ENCODE results near the gene XRCC3.

Gene XRCC3

DNA sequence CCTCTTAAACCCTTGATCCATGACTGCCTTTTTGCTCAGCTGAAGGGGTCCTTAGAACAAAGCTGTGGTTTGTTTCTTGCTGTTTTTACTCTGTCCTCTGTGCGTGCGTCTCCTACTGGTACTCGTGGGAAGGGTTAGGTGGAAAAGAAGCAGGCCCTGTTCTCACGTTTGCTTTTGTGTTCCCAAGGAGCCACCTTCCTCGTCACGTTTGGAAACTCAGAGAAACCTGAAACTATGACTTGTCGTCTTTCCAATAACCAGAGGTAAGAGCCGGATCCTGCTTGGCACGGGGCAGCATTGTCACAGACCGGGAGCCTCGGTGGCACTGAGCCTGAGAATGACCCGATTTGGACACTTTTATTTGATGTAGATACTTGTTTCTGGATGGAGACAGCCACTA is 13.5 kb upstream of the XRCC3 start (continued):
- no peak for TF ChIP-seq KLF16 (tag by site-specific recombination; IDR thresholded peaks at IDR 0.05)
- no peak for TF ChIP-seq ZNF623 (tag by site-specific recombination; IDR thresholded peaks at IDR 0.05)
- TF ChIP-seq, protein P1, sequence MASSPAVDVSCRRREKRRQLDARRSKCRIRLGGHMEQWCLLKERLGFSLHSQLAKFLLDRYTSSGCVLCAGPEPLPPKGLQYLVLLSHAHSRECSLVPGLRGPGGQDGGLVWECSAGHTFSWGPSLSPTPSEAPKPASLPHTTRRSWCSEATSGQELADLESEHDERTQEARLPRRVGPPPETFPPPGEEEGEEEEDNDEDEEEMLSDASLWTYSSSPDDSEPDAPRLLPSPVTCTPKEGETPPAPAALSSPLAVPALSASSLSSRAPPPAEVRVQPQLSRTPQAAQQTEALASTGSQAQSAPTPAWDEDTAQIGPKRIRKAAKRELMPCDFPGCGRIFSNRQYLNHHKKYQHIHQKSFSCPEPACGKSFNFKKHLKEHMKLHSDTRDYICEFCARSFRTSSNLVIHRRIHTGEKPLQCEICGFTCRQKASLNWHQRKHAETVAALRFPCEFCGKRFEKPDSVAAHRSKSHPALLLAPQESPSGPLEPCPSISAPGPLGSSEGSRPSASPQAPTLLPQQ (tag by site-specific recombination; IDR thresholded peaks at IDR 0.05) = no peak

DNA sequence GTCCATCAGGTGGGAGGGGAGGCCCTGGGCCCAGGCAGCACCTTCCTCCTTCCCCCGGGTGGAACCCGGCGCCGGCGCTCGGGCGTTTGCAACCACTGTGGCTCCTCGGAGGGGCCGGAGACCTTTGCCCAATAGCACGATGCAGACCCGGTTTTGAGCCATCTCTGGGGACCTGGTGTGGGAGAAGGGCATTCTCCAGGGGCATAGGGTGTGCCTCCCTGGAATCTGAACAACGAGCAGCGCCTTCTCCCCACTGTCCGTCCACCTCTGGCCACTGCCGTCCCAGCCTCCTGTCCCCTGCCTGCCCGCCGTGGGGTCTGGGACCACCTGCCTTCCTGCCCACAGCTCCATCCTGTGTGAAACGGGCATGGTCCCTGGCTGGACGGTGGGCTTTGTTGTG is 12.9 kb upstream of the XRCC3 start:
- H3K4me3 ChIP-seq (ENCODE audit: low read depth, low read length) = no peak overlapping the region
- H3K4me1 ChIP-seq (ENCODE audit: control insufficient read depth, insufficient read depth, low read length) = no peaks in the 10 kb centered on the region
- H3K36me3 ChIP-seq (ENCODE audit: control insufficient read depth in 2 of 2, insufficient read depth in 1 of 2, low read length in 2 of 2) = peaks cover 0 to 60% of the 10 kb centered on the region in 2 experiments; a peak in 2 of 3 replicates
- CTCF ChIA-PET = no interaction called here
- TF ChIP-seq HOXC10 (CRISPR knock-in tag; IDR thresholded peaks at IDR 0.05) (no peak), ZNF37A (tag by site-specific recombination; IDR thresholded peaks at IDR 0.05) (no peak), ZNF354C (tag by site-specific recombination; IDR thresholded peaks at IDR 0.05; ENCODE audit: borderline replicate concordance, low read depth) (no peak), ZNF660 (tag by site-specific recombination; IDR thresholded peaks at IDR 0.05) (no peak), ZNF274 (IDR thresholded peaks at IDR 0.05; ENCODE audit: low read length) (no peak), ZNF274 (tag by site-specific recombination; IDR thresholded peaks at IDR 0.05; ENCODE audit: borderline replicate concordance) (no peak), GLIS1 (tag by site-specific recombination; IDR thresholded peaks at IDR 0.05) (no peak), GFI1B (tag by site-specific recombination; IDR thresholded peaks at IDR 0.05) (no peak)
- TF ChIP-seq, protein P2, sequence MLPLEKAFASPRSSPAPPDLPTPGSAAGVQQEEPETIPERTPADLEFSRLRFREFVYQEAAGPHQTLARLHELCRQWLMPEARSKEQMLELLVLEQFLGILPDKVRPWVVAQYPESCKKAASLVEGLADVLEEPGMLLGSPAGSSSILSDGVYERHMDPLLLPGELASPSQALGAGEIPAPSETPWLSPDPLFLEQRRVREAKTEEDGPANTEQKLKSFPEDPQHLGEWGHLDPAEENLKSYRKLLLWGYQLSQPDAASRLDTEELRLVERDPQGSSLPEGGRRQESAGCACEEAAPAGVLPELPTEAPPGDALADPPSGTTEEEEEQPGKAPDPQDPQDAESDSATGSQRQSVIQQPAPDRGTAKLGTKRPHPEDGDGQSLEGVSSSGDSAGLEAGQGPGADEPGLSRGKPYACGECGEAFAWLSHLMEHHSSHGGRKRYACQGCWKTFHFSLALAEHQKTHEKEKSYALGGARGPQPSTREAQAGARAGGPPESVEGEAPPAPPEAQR (tag by site-specific recombination; IDR thresholded peaks at IDR 0.05) = no peak
- TF ChIP-seq, protein P3, sequence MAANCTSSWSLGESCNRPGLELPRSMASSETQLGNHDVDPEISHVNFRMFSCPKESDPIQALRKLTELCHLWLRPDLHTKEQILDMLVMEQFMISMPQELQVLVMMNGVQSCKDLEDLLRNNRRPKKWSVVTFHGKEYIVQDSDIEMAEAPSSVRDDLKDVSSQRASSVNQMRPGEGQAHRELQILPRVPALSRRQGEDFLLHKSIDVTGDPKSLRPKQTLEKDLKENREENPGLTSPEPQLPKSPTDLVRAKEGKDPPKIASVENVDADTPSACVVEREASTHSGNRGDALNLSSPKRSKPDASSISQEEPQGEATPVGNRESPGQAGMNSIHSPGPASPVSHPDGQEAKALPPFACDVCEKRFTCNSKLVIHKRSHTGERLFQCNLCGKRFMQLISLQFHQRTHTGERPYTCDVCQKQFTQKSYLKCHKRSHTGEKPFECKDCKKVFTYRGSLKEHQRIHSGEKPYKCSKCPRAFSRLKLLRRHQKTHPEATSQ (tag by site-specific recombination; IDR thresholded peaks at IDR 0.05) = no peak
- POLR2A ChIA-PET = no interaction called here
- no peak overlapping the region for H3K27ac ChIP-seq (ENCODE audit: extremely low read depth, low read depth, low read length)
- H3K9me3 ChIP-seq (ENCODE audit: control insufficient read depth, insufficient read depth, low read depth, low read length) = no peaks in the 10 kb centered on the region

DNA sequence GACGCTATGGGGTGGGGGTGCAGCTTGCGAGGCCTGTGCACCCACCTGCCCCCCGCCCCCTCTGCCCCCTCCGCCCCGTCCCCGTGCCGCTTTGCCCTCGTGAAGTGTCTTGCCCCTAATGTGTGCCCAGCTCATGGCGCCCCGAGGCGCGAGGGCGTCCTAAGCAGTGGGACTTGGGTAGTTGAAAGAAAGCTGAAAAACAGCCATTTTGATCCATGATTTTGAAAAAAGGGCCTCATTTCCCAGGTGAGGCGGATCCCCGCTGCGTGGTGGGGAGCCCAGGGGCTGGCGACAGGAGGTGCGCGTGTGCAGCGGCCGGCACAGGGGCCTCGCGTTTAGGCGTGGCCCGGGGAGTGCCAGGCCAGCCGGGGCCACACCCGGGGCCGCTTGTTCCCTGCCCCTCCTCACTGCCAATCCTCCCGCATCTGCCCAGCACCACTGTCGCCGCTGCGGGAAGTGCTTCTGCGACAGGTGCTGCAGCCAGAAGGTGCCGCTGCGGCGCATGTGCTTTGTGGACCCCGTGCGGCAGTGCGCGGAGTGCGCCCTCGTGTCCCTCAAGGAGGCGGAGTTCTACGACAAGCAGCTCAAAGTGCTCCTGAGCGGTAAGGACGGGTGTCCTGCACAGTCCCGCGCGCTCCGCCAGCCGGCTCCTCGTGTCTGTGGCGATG is 12.2 kb upstream of the XRCC3 start:
- ChIA-PET CTCF (no interaction called here), POLR2A (interaction anchor here (0.5 kb wide), 1 partner anchor 792 kb away, joined by 3 read pairs; no protein-coding TSS in a partner anchor)
- Histone ChIP-seq H3K27ac (ENCODE audit: extremely low read depth, low read depth, low read length) (no peak overlapping the region), H3K9me3 (ENCODE audit: control insufficient read depth, insufficient read depth, low read depth, low read length) (no peaks in the 10 kb centered on the region), H3K4me3 (ENCODE audit: low read depth, low read length) (no peak overlapping the region), H3K4me1 (ENCODE audit: control insufficient read depth, insufficient read depth, low read length) (no peaks in the 10 kb centered on the region), H3K36me3 (ENCODE audit: control insufficient read depth in 2 of 2, insufficient read depth in 1 of 2, low read length in 2 of 2) (peaks cover 0 to 53% of the 10 kb centered on the region in 2 experiments; a peak in 2 of 3 replicates)
- peak; percentile 46; the same call in 1 of the 2 replicates for TF ChIP-seq SCRT2 (tag by site-specific recombination; IDR thresholded peaks at IDR 0.05)
- TF ChIP-seq, protein P4, sequence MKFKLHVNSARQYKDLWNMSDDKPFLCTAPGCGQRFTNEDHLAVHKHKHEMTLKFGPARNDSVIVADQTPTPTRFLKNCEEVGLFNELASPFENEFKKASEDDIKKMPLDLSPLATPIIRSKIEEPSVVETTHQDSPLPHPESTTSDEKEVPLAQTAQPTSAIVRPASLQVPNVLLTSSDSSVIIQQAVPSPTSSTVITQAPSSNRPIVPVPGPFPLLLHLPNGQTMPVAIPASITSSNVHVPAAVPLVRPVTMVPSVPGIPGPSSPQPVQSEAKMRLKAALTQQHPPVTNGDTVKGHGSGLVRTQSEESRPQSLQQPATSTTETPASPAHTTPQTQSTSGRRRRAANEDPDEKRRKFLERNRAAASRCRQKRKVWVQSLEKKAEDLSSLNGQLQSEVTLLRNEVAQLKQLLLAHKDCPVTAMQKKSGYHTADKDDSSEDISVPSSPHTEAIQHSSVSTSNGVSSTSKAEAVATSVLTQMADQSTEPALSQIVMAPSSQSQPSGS (tag by site-specific recombination; IDR thresholded peaks at IDR 0.05; ENCODE audit: low read depth) = no peak

Measured in HEK293 (cell line).